OCI-LY7 (cell line): ENCODE data around the gene SLIT3.

Experiments used
- CTCF ChIP-seq: fragments of 200-600 bp; sonication (generic); conservative IDR thresholded peaks from 2 replicates; pipeline ENCODE4 v1.5.1; 2014; ENCODE audit warnings: mild to moderate bottlenecking, antibody characterized with exemption, low read length, moderate library complexity, mixed read lengths
- EZH2phosphoT487 ChIP-seq: fragments of 200-600 bp; sonication (generic); IDR thresholded peaks from 2 replicates; pipeline ENCODE4 v1.6.1; 2018; ENCODE audit warnings: low read depth, borderline replicate concordance, mild to moderate bottlenecking, mixed run types, antibody characterized with exemption, low read length, moderate library complexity, mixed read lengths

GRCh38 chr5:168889039-168889438 lies 411.9 kb downstream of the SLIT3 start:
- TF ChIP-seq CTCF (no peak), EZH2phosphoT487 (no peak)
